ENCODE results near the gene KCNV2.

Gene KCNV2

DNA sequence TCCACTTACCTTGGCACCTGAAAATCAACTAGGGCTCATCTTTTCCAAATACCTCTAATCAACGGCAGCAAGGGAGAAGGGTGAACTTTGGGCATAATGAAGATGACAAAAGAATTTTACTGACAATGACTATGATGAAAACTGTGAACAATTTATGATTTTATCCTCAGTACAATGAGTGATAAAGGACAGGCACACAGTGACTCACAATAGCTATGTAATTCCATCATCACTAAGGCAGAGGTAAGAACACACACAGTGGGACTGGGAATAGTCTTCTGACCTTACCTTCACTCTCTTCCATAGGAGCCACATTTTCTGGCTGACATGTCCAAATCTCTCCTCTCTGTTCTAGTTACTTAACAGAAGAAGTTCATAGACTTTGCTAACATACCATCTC lies 26.1 kb upstream of the KCNV2 start:
- Histone ChIP-seq H3K27ac (peak overlapping the region; percentile 58), H3K4me3 (ENCODE audit: low read depth, low read length) (no peak overlapping the region), H3K9me3 (ENCODE audit: severe bottlenecking) (no peaks in the 10 kb centered on the region), H3K36me3 (no peaks in the 10 kb centered on the region), H3K27me3 (ENCODE audit: insufficient read depth, low read depth, severe bottlenecking) (no peaks in the 10 kb centered on the region)
- TF ChIP-seq CTCF (IDR thresholded peaks at IDR 0.05; ENCODE audit: low read depth, low read length): no peak
- no peak for DNase-seq

- Histone ChIP-seq H3K4me3 (ENCODE audit: low read depth, low read length) (no peak overlapping the region), H3K27ac (peak overlapping the region; percentile 58), H3K9me3 (ENCODE audit: severe bottlenecking) (no peaks in the 10 kb centered on the region), H3K27me3 (ENCODE audit: insufficient read depth, low read depth, severe bottlenecking) (no peaks in the 10 kb centered on the region), H3K36me3 (no peaks in the 10 kb centered on the region)
- TF ChIP-seq CTCF (IDR thresholded peaks at IDR 0.05; ENCODE audit: low read depth, low read length): no peak
- no peak for DNase-seq
Measured at GRCh38 chr9:2691626-2692025, 25.7 kb upstream of the KCNV2 start.

GRCh38 chr9:2693056-2693455 lies 24.3 kb upstream of the KCNV2 start:
- TF ChIP-seq CTCF (IDR thresholded peaks at IDR 0.05; ENCODE audit: low read depth, low read length): 0 out of 2 replicates have a peak, but pooled peaks have one; percentile 20
- DNase-seq: peak; percentile 68
- H3K27me3 ChIP-seq (ENCODE audit: insufficient read depth, low read depth, severe bottlenecking): no peaks in the 10 kb centered on the region
- H3K36me3 ChIP-seq: no peaks in the 10 kb centered on the region
- H3K4me3 ChIP-seq (ENCODE audit: low read depth, low read length): no peak overlapping the region
- no peak overlapping the region for H3K27ac ChIP-seq
- no peaks in the 10 kb centered on the region for H3K9me3 ChIP-seq (ENCODE audit: severe bottlenecking)

DNA sequence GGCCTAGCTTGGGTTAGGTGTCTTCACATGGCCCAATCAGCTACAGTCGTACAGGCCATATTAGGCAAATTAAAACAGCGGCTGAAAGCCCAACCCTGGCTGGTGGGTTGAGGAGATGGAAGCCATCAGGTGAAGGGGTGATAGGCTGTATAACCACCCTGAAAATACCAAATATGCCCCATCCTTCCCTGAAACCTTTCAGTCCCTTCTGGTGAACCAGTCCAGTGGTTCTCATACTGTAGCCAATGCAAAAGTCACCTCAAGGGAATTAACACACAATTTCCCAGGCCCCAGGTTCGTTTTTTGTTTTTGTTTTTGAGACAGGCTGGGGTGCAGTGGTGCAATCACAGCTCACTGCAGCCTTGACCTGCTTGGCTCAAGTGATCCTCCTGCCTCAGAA lies 19.8 kb upstream of the KCNV2 start:
- no peak for TF ChIP-seq CTCF (IDR thresholded peaks at IDR 0.05; ENCODE audit: low read depth, low read length)
- DNase-seq: no peak
- Histone ChIP-seq H3K27ac (no peak overlapping the region), H3K9me3 (ENCODE audit: severe bottlenecking) (no peaks in the 10 kb centered on the region), H3K36me3 (no peaks in the 10 kb centered on the region), H3K4me3 (ENCODE audit: low read depth, low read length) (no peak overlapping the region), H3K27me3 (ENCODE audit: insufficient read depth, low read depth, severe bottlenecking) (no peaks in the 10 kb centered on the region)

DNA sequence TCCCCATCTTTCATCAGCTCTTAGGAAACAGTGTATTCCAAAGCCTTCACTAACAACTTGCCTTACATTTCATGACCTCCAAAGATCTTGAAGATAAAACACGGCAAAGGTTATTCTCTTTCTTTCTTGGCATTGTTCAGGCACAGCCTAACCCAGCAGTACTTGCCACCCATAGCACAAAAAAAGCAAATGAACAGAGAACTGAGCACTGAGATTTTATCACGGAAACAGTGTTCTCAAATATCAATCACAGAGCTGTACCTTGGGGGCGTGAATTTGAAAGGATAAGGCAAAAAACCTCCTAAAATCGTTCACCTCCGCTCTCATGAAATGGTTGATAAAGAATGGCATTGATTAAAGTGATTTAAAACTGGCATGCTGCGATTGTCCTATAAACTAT lies 16.9 kb upstream of the KCNV2 start:
- Histone ChIP-seq H3K9me3 (ENCODE audit: severe bottlenecking) (no peaks in the 10 kb centered on the region), H3K36me3 (no peaks in the 10 kb centered on the region), H3K27ac (no peak overlapping the region), H3K4me3 (ENCODE audit: low read depth, low read length) (no peak overlapping the region), H3K27me3 (ENCODE audit: insufficient read depth, low read depth, severe bottlenecking) (no peaks in the 10 kb centered on the region)
- DNase-seq: no peak
- no peak for TF ChIP-seq CTCF (IDR thresholded peaks at IDR 0.05; ENCODE audit: low read depth, low read length)

- no peak for TF ChIP-seq CTCF (IDR thresholded peaks at IDR 0.05; ENCODE audit: low read depth, low read length)
- H3K4me3 ChIP-seq (ENCODE audit: low read depth, low read length): no peak overlapping the region
- no peaks in the 10 kb centered on the region for H3K36me3 ChIP-seq
- no peak for DNase-seq
- no peaks in the 10 kb centered on the region for H3K27me3 ChIP-seq (ENCODE audit: insufficient read depth, low read depth, severe bottlenecking)
- H3K9me3 ChIP-seq (ENCODE audit: severe bottlenecking): no peaks in the 10 kb centered on the region
- no peak overlapping the region for H3K27ac ChIP-seq
Measured at GRCh38 chr9:2700909-2701550, 16.3 kb upstream of the KCNV2 start.

Data from WERI-Rb-1 (cell line).